NCI-H2196 treated with DMSO at 0.1 percent for 48 hours (cell line): ENCODE data around the gene MTM1.

Source experiments
- DNase-seq: peaks from one replicate; lab custom pipeline; 2025; ENCODE audit not compliant: unreplicated experiment; lab: John Stamatoyannopoulos, UW

MTM1 gene

DNA sequence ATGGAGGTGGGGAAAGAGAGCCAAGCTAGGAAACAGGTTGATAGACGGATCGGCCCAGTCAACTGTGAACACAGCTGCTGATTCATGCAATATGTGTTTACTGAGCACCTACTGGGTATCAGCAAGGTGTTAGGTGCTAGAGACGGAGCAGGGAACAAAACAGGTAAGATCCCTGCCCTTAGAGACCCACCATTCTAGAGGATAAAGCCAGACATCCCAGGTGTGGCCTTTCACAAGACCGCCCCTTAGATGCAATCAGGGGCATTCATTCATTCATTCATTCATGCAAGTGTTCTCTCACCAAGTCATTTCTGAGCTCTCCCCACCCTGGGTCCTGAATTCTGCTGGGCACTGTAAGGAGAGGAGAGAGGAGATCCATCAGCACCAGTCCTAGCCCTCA, 20.2 kb upstream of the MTM1 start:
- no peak for DNase-seq

DNA sequence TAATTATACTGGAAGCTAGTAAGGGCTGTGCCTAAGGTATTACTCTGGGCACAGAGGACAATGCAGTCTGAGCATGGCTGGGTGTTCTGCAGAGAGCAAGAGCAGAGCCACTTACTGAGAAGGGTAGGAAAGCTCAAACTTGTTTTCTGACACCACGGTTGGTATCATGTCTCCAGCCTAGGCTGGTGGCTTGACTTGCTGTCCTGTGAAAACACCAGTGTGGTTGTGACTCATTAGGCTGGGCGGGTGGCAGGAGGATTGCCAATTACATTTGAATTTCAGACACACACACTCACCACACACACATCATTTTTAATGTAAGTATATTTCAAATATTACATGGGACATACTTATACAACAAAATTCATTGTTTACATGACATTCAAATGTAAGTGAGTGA, 19.7 kb upstream of the MTM1 start:
- no peak for DNase-seq

DNA sequence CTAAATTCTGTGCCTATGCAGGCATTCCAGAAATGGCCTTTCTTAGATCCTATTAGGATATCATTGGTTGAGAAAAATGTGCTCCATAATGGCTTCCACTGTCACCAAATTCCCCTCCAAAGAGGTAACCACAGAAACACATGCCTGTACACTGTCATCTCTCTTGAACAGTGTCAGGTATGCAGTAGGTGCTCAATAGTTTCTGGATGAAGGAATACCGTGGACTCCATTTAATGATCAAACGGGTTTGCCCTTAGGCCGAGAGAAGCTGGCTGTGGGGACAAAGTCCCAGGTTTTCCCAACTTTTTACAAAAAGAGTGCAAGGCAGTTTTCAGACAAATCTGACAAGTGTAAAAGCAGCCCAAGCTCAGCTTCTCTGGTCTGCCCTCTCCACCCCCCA, 16.5 kb upstream of the MTM1 start:
- no peak for DNase-seq

DNA sequence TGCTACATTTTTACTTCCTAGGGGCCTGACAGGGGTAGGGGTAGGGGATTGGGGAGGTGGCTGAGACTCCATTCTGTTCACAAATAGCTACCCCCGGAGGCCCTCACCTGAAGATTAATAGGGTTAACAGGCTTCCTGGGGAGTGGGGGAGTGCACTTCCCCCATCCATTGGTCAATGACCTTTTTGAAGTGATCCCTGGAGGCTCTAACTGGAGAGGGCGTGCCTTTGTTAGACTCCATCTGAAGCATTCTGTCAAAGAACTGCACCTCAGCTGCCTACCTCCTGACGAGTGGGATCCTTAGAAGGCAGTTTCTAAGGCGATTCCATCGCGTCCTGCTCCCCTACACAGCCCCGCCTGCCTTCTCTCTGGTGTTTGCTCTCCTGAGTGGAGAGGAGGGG, 10.0 kb upstream of the MTM1 start:
- no peak for DNase-seq

DNA sequence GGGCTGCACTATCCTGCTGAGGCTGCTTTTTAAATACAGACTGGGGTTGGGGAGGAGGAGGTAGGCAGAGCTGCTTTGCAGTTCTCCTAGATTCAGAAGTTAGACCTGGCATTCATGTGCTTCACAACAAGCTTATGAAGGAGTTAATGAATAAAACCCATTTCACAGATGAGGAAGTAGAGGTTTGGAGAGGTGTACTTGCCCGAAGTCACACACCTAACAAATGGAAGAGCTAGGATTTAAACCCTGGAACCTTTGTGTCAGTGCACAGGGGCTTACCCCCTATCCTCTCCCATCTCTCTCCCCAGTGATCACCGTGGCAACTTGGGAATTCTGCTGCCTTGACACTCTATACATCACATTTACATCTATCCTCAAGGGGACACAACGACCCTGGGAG, 3.6 kb upstream of the MTM1 start:
- DNase-seq, result no peak

DNA sequence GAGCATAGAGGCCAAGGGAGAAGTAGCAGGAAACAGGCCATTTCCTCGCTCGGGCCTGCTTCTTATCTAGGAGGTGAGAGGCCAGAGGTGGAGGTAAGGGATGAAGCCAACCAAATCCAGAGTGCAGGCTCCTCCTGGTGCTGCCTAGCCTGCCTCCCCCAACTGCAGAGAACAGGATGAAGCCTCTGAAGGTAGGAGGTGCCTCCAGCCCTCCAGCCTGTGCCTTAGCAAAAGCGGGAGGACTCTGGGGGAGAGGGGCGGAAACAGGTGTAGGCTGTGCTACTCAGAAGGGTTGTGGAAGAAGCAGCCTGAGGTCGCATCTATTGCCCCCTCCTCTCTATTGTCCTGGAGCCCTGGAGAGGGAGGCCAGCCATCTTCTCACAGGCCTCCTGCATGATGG, 2.9 kb upstream of the MTM1 start:
- DNase-seq, result no peak

DNA sequence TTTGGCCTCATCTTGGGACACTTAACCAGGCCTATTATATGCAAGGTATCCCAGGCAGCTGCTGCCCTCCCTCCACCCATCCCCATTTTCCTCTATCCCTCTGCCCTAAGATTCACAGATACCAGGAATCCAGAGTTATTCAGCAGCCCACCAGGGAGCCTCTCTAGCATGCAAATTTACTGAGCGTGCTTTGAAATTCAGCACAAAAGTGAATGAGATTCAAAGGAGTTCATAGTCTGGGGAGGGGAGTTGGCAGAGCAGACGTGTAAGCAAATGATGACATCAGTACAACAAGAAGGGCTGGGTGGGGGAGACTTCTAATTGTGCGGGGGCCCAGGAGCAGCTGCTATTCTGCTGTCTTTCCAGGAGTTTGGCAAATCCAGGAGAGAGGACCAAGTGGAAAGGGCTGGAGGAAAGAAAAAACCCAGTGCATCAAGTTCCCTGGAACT, 1.7 kb upstream of the MTM1 start:
- DNase-seq, result no peak

DNA sequence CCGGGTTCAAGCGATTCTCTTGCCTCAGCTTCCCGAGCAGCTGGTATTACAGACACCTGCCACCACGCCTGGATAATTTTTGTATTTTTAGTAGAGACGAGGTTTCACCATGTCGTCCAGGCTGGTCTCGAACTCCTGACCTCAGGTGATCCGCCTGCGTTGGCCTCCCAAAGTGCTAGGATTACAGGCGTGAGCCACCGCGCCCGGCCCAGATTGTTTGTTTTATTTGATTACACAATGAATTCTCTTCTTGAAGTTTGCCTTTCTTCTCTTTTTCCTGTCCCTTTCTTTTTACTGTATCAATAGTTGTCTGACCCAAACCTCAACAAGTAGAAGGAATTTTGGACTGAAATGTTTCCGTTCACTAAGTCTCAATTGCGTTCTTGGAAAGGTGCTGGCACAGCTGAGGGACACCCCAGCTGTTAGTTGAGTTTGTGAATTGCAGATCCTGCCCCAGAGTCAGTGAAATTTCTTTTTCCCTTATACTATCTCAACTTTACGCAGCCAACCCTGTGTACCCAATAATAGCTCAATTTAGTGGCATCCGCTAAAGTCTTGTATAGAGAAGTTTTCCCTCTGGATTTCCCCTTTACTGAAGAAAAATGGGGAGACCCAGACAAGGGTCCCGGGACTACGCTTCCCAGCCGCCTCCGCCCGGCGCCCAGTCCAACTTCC, 639 bp upstream of the MTM1 start:
- DNase-seq, result no peak

DNA sequence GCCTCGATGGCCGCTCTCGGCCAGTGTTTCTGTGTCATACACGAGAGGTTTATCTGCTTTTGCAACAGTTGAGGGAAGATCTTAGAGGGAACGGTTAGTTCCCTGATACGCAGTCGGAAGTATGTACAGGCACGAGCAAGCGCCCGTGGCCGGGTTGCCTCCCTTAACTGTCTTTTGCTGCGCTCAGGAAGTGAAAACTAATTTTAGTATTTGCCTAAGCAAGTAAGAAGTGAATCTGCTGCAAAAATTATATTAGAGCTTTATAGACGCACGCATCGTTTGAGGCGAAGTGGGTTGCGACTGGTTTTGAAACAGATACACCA, 695 bp downstream of the MTM1 start:
- DNase-seq, result no peak

DNA sequence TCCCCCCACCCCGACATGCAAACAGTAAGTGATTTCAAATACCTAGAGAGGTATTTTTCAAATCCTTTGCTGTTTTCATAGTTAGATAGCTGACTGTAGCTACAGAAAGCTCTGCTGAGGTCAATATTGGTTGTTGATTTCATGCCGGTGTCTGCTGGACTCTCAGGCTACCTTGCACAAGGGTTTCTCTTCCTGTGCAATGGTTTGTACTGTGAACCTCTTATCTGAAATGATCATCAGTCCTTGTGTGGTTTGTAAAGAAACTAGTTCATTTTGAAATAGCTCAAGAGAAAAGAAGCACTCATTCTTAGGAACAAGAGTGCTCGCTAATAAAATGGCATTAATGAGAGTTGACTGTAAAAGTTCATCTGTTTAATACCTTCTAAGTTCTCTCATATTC, 2.1 kb downstream of the MTM1 start:
- no peak for DNase-seq

DNA sequence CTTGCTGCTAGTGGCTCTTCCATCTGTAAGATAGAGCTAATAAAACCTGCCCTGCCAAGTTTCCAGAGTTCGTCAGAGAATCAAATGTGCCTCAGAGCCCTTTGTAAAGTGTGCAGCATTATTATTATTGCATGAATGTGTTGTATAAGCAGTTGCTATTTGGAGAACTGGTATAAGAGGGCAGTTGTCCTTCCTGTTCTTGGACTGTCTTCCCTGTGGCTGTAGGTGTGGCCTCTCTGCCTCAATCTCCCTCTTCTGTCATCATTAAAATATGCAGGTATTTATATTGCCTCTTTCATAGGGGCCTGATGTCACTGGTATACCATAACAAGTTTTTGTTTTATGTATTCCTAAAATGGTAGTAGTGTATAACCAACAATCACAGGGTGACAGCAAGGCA, 3.8 kb downstream of the MTM1 start:
- no peak for DNase-seq

DNA sequence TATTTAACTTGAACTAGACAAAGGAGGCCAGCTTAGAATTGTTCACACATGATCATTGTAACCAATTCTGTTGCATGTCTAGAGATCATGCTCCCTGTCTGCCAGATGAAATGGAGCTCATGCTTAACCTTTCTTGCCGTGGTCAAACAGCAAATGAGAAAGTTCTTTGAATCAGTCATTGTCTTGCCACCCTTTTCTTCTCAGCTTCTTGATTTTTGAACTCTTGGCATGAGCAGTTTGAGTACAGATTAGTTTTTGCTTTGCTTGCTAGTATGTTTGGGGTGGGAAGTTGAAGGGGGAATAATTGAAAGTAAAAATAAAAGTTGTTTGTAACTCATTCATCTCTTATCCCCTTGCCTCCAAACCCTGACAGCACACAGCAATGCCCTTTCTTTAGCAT, 4.7 kb downstream of the MTM1 start:
- no peak for DNase-seq

DNA sequence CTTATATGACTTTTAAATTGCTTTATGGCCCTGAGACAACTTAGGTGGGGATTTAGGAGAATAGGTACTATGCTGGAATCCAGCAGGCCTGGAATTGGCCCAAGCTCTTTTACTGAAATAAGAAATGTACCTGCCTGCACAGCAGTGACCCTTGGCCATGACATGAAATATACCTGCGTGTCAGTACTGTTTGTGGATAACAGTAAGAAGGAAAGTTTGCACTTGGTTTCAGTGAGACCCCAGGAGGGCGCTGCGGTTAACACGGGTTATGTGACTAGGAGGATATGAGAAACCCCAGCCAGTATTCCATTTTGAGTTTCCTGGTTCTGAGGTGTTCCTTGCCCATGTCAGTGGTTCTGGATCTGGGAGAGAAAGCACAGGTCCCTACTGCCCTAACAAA, 5.3 kb downstream of the MTM1 start:
- DNase-seq, result no peak

DNA sequence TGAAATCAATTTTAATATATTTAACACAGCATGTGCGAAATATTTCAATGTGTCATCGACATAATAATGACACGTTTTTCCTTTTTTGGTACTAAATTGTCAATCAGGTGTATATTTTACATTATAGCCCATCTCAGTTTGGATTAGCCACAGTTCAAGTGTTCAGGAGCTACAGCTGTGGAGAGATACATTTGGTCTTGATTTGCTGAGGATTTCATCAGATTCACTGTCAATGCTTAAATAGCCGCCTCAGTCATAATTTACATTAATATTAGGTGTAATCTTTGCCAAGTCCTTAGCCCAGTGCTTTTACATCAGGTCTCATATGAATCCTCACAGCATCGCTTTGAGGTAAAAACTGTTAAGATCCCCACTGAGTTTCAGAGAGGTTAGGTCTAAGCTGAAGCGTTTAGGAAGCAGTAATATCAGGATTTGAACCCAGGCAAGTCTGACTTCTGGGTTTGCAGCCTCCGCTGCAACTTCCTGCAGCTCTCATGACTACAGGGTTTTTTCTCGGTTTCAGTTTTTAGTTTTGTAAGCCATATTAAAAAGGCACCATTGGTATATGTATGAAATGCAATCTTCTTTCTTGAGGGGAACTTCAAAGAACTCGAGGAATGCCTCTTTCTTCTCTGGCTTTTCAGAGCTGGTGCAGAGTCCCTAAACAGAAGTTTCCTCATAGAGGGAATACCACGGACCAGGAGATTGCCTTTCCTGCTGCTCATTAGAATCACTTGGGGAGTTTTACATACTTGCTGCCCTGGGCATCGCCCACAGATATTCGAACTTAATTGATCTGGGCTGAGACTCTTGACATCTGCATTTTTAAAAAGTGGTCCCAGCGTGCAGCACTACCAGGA, 6.4 kb downstream of the MTM1 start:
- DNase-seq, result no peak

DNA sequence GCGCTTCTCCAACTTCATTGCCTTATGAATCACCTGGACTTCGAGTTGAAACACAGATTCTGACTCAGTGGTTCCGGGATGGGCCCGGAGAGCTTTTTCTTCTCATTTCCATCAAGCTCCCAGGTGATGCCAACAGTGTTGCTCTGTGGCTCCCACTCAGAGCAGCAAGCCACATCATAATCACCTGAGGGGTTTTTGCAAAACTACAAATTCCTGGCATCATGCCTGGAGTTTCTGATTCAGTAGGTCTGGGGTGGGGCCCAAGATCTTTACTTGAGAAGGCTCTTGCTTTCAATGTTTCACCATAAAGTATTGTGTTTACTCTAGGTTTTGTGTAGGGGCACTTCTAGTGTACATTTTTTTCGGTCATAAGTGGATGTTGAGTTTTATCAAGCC, 7.0 kb downstream of the MTM1 start:
- DNase-seq, result no peak

DNA sequence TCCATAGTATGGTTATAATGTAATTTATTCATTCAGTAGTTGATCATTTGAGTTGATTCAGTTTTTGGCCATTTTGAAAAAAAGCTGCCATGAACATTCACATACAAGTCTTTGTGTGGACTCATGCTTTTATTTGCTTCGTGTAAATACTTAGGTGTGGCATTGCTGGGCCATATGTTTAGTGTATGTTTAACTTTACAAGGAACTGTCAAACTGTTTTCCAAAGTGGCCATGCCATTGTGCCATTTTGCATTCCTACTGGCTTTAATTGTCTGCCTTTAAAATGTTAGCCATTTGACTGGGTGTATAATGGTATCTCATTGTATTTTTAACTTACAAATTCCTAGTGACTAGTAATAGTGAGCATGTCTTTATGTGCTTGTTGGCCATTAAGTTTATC, 8.8 kb downstream of the MTM1 start:
- DNase-seq, result no peak

DNA sequence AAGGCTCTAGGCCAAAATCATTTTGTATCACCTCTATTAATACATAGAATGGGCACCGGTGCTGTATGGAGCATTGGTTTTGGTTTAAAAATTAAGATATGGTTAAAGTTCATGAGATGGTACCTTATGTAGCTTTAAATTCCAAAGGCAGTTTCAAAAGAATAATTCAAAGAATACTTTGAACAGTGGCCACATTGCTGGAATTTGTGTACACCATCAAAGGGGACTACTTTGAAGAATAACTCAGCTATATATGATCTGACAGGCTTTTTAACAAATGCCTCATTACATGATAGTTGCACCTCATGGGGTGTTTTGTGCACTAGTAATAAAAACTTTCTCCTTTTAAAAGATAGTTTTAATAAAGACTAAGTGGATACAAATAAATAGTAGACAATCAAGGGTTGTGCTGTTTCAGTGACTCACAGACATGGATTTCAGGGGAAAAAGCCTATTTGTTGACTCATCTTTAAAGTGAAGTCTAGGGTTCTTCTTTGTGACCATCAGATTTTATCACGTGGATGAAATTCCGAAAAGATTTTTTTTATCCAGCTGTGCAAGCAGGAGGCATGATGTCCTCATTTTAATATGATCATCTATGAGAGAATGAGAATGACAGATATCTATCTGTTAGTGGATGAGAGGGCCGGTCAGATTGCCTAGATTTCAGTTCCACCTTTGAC, 12.8 kb downstream of the MTM1 start:
- no peak for DNase-seq

DNA sequence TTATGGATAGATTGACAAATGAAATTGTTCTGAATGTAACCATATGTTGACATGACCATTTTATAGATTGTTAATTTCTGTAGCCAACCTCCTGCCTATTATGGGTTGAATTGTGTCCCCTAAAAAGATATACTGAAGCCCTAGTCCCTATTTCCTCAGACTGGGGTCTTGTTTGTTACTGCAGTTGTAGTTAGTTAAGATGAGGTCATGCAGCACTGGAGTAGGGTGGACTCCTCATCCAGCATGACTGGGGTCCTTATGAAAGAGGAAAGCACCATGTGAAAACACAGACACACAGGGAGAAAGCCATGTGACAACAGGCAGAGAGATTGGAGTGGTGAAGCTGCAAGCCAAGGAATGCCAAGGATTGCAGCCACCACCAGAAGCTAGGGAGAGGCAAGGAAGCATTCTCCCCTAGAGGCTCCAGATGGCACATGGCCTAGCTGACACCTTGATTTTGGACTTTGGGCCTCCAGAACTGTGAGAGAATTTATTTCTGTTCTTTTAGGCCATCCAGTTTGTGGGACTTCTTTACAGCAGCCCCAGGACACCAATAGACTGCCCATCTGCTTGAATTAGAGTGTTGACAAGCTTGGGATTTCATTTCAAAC, 14.0 kb downstream of the MTM1 start:
- no peak for DNase-seq

DNA sequence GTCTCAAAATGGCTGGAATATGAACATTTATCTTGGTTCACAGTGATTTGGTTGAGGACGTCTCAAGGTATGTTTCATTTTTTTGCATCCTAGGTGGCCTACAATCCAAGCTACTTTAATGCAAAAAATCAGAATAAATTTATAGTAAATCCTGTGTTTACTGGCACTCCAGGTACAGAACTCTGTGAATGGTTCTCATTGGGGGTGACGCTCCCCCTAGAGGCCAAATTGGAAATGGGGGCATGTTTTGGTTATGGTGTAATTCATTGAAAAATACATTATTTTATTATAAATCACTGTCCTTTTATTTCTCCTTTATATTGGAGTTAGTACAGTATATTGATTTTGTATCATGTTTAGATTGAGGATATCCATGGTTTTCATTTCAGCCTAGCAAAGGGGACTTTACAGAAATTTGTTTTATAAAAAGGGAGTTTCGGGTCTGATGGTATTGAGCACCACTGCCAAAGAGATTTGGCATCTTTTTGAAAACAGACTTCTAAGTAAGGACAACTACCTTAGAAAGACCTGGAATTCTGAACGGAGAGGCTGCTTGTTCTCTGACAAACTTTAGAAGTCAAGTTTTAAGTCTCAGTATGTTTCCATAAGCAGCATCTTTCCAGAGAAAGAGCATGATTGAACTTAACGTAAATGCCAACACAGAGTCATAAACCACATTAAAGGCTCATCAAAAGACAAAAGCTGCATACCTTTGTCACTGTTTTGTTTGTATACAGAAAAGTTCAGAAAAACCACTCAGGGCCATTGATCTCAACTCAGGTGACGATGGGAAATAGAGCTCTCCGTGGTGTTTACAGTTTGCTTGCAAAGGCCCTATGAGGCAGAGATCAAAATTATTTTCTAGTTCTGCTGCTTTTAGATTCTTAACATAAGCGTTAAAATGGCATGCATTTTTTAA, 19.4 kb downstream of the MTM1 start:
- DNase-seq, result no peak

DNA sequence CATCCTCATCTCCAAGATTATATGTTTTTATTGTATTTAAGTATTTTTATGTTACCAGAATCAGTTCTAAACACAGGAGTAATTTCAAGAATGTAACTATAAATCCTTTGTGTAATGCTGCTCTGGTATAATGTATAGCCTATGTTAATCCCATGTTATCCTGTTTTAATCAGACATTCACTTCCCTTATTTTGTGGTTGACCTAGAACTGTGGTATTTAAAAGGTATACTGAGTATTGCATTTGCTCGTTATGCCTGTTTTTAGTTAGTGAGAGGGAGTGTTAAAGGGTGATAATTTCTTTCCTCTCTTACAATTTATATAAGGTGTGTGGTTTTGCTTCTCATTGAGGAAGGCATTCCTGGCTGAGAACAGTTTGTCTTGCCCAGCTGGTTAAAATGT, 26.2 kb downstream of the MTM1 start:
- DNase-seq, result no peak

DNA sequence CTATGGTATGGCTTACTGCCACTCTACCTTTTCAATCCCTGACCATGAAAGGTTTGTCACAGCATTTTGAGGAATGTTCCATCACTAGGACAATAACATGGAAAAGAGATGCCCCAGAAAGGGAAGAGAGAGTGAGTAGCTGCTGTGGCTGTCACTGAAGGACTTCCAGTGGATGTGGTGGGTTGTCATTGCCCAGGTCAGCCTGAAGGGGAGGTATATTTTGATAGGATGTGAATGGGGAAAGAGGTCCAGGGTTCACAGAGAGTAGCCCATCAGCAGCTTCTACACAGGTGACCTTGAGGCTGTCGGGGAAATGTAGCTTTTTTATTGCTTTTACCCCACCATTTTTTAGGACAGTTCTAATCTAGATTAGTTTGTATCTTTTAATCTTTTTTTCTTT, 30.8 kb downstream of the MTM1 start:
- DNase-seq, result no peak
